OCI-LY1 (cell line): ENCODE measurements around the gene FSTL3.

Experiments
- EZH2 ChIP-seq: fragments of 200-600 bp; sonication (generic), shearing (Covaris generic); IDR thresholded peaks from 2 replicates; pipeline ENCODE4 v1.8.0; 2017; ENCODE audit warnings: borderline replicate concordance, mixed run types, mild to moderate bottlenecking, antibody characterized with exemption, low read length, moderate library complexity, mixed read lengths
- TF ChIP-seq, protein P1 (sequence below): fragments of 200-600 bp; sonication (generic), shearing (Covaris generic); IDR thresholded peaks from 2 replicates; pipeline ENCODE4 v1.5.1; 2017; ENCODE audit warnings: mild to moderate bottlenecking, antibody characterized with exemption, low read length, moderate library complexity, mixed read lengths

DNA sequence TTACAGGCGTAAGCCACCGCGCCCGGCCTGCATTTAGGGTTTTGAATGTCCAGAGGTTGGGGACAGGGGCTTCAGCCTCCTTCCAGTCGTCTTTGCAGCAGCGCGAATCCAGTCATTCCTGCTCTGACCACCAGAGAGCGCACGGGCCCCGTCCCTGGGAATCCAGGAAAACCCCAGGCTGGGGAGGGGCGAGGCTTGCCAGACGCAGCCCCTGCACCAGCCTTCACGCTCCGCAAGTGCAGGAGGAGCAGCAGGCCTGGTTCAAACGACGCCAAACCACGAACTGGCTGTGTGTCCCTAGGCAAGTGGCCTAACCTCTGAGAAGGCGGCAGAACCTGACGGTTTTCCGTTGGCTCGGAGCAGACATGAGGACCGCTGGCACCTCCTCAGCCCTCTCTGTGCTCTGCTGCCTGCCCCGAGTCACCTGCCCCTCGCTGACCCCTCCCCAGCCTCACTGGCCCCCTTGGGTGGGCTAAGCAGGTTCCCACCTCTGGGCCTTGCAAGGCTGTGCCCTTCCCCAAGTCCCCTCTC lies 11.2 kb upstream of the FSTL3 start:
- TF ChIP-seq, protein P1, sequence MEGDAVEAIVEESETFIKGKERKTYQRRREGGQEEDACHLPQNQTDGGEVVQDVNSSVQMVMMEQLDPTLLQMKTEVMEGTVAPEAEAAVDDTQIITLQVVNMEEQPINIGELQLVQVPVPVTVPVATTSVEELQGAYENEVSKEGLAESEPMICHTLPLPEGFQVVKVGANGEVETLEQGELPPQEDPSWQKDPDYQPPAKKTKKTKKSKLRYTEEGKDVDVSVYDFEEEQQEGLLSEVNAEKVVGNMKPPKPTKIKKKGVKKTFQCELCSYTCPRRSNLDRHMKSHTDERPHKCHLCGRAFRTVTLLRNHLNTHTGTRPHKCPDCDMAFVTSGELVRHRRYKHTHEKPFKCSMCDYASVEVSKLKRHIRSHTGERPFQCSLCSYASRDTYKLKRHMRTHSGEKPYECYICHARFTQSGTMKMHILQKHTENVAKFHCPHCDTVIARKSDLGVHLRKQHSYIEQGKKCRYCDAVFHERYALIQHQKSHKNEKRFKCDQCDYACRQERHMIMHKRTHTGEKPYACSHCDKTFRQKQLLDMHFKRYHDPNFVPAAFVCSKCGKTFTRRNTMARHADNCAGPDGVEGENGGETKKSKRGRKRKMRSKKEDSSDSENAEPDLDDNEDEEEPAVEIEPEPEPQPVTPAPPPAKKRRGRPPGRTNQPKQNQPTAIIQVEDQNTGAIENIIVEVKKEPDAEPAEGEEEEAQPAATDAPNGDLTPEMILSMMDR = peak; percentile 81
- TF ChIP-seq EZH2 = no peak
